ENCODE results near the gene DDB1. TPM values are rescaled to one million over a fixed set of nuclear protein-coding genes. Genes with fewer than 3 reads are reported as not detected.

DDB1 gene
- total RNA-seq, 1 experiment from 2014 or later = 297 TPM

DNA sequence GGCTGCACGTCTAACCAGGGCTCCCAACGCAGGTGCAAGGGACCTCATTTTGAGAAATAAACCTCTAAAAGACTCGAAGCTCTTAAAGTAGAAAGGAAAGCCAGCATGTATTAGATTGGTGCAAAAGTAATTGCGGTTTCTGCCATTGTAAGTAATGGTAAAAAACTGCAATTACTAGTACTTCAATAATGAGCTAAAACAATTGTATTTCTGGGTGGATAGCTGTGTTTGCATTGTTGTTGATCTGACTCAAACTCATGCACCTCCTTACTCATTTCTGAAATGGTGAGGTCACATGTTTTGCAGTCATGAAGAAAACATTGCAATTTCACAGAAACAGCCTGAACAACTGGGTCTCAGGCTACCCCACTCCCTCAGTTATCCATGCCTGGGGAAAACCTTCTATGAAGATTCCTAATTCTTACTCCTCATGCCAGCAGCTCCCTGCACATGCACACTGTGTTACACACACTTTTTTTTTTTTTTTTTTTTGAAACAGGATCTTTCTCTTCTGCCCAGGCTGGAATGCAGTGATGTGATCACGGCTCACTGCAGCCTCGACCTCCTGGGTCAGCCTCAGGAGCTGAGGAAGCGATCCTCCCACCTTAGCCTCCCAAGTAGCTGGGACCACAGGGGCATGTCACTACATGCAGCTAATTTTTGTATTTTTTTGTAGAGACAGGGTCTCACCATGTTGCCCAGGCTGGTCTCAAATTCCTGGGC lies 62.4 kb downstream of the DDB1 start:
- Histone ChIP-seq H3K4me2 (ENCODE audit: insufficient read depth, insufficient read length, low read length) (no peak overlapping the region), H3K9me3 (ENCODE audit: control insufficient read depth, low read depth, low read length) (no peaks in the 10 kb centered on the region), H2BK120ac (ENCODE audit: low read depth, low read length, poor library complexity, severe bottlenecking) (no peak overlapping the region), H3K27ac (ENCODE audit: insufficient read length, low read depth, low read length) (no peak overlapping the region), H3K23me2 (ENCODE audit: insufficient read length, low read depth, low read length, poor library complexity, severe bottlenecking) (no peaks in the 10 kb centered on the region), H3K79me2 (ENCODE audit: insufficient read depth, low read length) (no peaks in the 10 kb centered on the region), H4K8ac (replicated peaks; ENCODE audit: insufficient read length, low read depth, low read length) (no peak overlapping the region), H2BK5ac (ENCODE audit: insufficient read length, low read length) (no peak overlapping the region), H3K4ac (ENCODE audit: low read depth, low read length) (no peak overlapping the region), H3K79me1 (ENCODE audit: insufficient read depth, low read depth, low read length, poor library complexity, severe bottlenecking) (no peaks in the 10 kb centered on the region), H2AFZ (ENCODE audit: low read length) (no peak overlapping the region), H4K20me1 (ENCODE audit: control insufficient read depth, insufficient read depth, insufficient read length) (no peaks in the 10 kb centered on the region), H3K23ac (ENCODE audit: insufficient read length, low read depth, low read length) (no peak overlapping the region), H4K5ac (ENCODE audit: insufficient read length, low read depth, low read length) (no peak overlapping the region), H4K91ac (ENCODE audit: insufficient read length, low read depth, low read length) (no peak overlapping the region), H2BK12ac (ENCODE audit: insufficient read length, low read depth, low read length) (no peak overlapping the region), H3K14ac (ENCODE audit: insufficient read depth, low read length) (no peak overlapping the region), H2BK20ac (ENCODE audit: low read depth, low read length, poor library complexity, severe bottlenecking) (no peak overlapping the region), H3K27me3 (ENCODE audit: insufficient read depth, low read length) (no peaks in the 10 kb centered on the region), H3K18ac (ENCODE audit: insufficient read length, low read depth, low read length) (no peak overlapping the region), H3K9ac (ENCODE audit: extremely low read depth, insufficient read length, low read length) (no peak overlapping the region), H2BK15ac (ENCODE audit: low read depth, low read length) (no peak overlapping the region), H3K4me1 (ENCODE audit: insufficient read depth, low read length) (no peaks in the 10 kb centered on the region), H3T11ph (ENCODE audit: low read length) (no peak overlapping the region), H3K56ac (ENCODE audit: insufficient read length, low read depth, low read length) (no peak overlapping the region), H2AK5ac (ENCODE audit: insufficient read length, low read length) (no peak overlapping the region)
- Mint-ChIP-seq H3K4me1 (no peaks in the 10 kb centered on the region), H3K27ac (no peak overlapping the region; a peak in 1 of 7 replicates), H3K4me3 (no peak overlapping the region), H3K9me3 (no peaks in the 10 kb centered on the region), H3K27me3 (ENCODE audit: low read depth) (no peaks in the 10 kb centered on the region), H3K36me3 (ENCODE audit: insufficient read depth in 1 of 3, low read depth in 3 of 3) (peaks cover 0 to 33% (median 0%) of the 10 kb centered on the region in 3 experiments; a peak in 2 of 7 replicates)
- TF ChIP-seq, protein P1, sequence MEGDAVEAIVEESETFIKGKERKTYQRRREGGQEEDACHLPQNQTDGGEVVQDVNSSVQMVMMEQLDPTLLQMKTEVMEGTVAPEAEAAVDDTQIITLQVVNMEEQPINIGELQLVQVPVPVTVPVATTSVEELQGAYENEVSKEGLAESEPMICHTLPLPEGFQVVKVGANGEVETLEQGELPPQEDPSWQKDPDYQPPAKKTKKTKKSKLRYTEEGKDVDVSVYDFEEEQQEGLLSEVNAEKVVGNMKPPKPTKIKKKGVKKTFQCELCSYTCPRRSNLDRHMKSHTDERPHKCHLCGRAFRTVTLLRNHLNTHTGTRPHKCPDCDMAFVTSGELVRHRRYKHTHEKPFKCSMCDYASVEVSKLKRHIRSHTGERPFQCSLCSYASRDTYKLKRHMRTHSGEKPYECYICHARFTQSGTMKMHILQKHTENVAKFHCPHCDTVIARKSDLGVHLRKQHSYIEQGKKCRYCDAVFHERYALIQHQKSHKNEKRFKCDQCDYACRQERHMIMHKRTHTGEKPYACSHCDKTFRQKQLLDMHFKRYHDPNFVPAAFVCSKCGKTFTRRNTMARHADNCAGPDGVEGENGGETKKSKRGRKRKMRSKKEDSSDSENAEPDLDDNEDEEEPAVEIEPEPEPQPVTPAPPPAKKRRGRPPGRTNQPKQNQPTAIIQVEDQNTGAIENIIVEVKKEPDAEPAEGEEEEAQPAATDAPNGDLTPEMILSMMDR (conservative IDR thresholded peaks at IDR 0.05) = no peak
- WGBS (ENCODE audit: extremely low coverage, insufficient read length, low lambda C conversion rate) = no CpG with 5 or more reads among the region's 7 CpGs
- DNase-seq = no peak
